Lower leg skin (tissue), 4 donors: ENCODE results near the gene MISP. TPM values are rescaled to one million over a fixed set of nuclear protein-coding genes. Genes with fewer than 3 reads are reported as not detected.

Experiments used
- DNase-seq, 2 donors: peaks; one replicate each; pipeline ENCODE4 v3.0.0-alpha.2; 2019; ENCODE audit warnings: low spot score in 2 of 2
- H3K4me3 ChIP-seq: fragments of 200-600 bp; sonication (generic); 2 replicates; pipeline ENCODE4 v1.5.1; 2017; ENCODE audit warnings: mild to moderate bottlenecking, low read depth; ENCODE audit not compliant: poor library complexity, severe bottlenecking
- CTCF ChIP-seq, 3 donors: fragments of 450-650 bp; IDR thresholded peaks; one replicate each; pipeline ENCODE4 v1.5.1; 2016; ENCODE audit warnings: antibody characterized with exemption in 3 of 3, mild to moderate bottlenecking in 3 of 3, moderate library complexity in 2 of 3
- POLR2A ChIP-seq, 2 donors: fragments of 450-650 bp; IDR thresholded peaks; one replicate each; pipeline ENCODE4 v1.6.1; 2016 to 2017; ENCODE audit warnings: antibody characterized with exemption in 2 of 2, mild to moderate bottlenecking in 1 of 2, moderate library complexity in 1 of 2
- WGBS, 2 donors: methylation state at CpG; one replicate each; pipeline ENCODE4 v1.1.5; 2018; 5-methylcytosine and 5-hydroxymethylcytosine counted together
- intact Hi-C: fragments of 100-400 bp; cut with DNase I; formaldehyde crosslinking; loops from one replicate; pipeline ENCODE4 v1.15.0; 2023; ENCODE audit warnings: low total_unique reads
- total RNA-seq, 4 donors: library from RNA; depleted of rRNA; stranded (reverse); fragments of >200 nt; gene quantifications; one replicate each; pipeline ENCODE4 v1.1.0, GENCODE V29; 2016

The MISP gene
- total RNA-seq, 4 donors from 2014 or later = 0.08 to 2.8 (median 0.92) TPM

GRCh38 chr19:755063-755462 is 4.2 kb downstream of the MISP start:
- no peak for DNase-seq
- intact Hi-C loops = no loop called here
- no peak overlapping the region for H3K4me3 ChIP-seq
- 96% methylated on average over 13 to 15 of the region's 15 CpGs for WGBS, 2 donors
- TF ChIP-seq POLR2A (IDR thresholded peaks at IDR 0.05) (no peak), CTCF (IDR thresholded peaks at IDR 0.05) (no peak)

- no peak overlapping the region for H3K4me3 ChIP-seq
- TF ChIP-seq CTCF (IDR thresholded peaks at IDR 0.05) (no peak), POLR2A (IDR thresholded peaks at IDR 0.05) (no peak)
- no peak for DNase-seq
- intact Hi-C loops = no loop called here
Observed at GRCh38 chr19:756236-756635, 5.3 kb downstream of the MISP start.

GRCh38 chr19:756821-757688 is 6.1 kb downstream of the MISP start:
- 84 to 94% methylated on average over 24 to 32 of the region's 36 CpGs for WGBS, 2 donors
- H3K4me3 ChIP-seq = no peak overlapping the region
- TF ChIP-seq CTCF (IDR thresholded peaks at IDR 0.05) (no peak), POLR2A (IDR thresholded peaks at IDR 0.05) (no peak)
- intact Hi-C loops = no loop called here
- DNase-seq = no peak

GRCh38 chr19:757811-758668 is 7.1 kb downstream of the MISP start:
- H3K4me3 ChIP-seq = no peak overlapping the region
- TF ChIP-seq POLR2A (IDR thresholded peaks at IDR 0.05) = no peak
- TF ChIP-seq CTCF (IDR thresholded peaks at IDR 0.05) = no peak
- intact Hi-C loops = no loop called here
- no peak for DNase-seq
- WGBS, 2 donors = 93 to 97% methylated on average over 32 to 37 of the region's 50 CpGs

GRCh38 chr19:763181-763580 is 12.3 kb downstream of the MISP start:
- no peak overlapping the region for H3K4me3 ChIP-seq
- 94 to 96% methylated on average over 10 of the region's 10 CpGs for WGBS, 2 donors
- intact Hi-C loops = loop anchor here (10.0 kb wide), 2 partner anchors 82 to 212 kb away; partner anchors contain the start of gene PRTN3
- no peak for TF ChIP-seq CTCF (IDR thresholded peaks at IDR 0.05)
- no peak for TF ChIP-seq POLR2A (IDR thresholded peaks at IDR 0.05)
- DNase-seq = no peak
